Measurements from ENCODE around the gene MLNR.

DNA sequence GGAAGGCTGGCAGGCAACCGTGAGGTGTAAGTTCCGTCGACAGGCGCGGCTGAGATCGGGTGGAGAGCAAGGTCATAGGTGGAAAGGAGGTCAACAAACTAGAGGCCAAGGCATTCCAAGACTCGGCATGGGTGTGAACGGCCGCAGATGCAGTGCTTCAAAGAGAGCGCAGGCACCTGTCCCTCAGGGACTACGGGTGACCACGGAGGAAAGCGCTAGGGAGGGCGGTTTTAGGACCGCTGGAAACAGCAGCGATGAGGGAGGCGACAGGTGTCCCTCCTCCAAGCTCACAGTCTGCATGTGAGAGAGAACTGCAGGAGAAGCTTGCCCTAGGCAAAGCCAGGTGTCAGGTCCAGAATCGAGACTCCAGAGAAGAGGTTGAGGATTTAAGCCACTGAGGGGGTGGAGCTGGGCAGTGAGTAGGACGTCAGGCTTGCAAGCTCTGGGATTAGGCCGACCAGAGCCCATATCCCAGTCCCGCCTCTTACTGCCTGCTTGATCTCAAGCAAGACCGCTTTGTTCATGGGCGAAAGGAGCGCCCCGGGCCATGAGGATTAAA lies 1.6 kb upstream of the MLNR start:
- TF ChIP-seq, protein P1, sequence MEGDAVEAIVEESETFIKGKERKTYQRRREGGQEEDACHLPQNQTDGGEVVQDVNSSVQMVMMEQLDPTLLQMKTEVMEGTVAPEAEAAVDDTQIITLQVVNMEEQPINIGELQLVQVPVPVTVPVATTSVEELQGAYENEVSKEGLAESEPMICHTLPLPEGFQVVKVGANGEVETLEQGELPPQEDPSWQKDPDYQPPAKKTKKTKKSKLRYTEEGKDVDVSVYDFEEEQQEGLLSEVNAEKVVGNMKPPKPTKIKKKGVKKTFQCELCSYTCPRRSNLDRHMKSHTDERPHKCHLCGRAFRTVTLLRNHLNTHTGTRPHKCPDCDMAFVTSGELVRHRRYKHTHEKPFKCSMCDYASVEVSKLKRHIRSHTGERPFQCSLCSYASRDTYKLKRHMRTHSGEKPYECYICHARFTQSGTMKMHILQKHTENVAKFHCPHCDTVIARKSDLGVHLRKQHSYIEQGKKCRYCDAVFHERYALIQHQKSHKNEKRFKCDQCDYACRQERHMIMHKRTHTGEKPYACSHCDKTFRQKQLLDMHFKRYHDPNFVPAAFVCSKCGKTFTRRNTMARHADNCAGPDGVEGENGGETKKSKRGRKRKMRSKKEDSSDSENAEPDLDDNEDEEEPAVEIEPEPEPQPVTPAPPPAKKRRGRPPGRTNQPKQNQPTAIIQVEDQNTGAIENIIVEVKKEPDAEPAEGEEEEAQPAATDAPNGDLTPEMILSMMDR (IDR thresholded peaks at IDR 0.05 in 2 of 3, conservative IDR thresholded peaks at IDR 0.05 in 1 of 3; ENCODE audit: borderline replicate concordance in 1 of 3, insufficient read depth in 1 of 3, low read depth in 2 of 3, low read length in 2 of 3), result no peak
- TF ChIP-seq RAD21 (IDR thresholded peaks at IDR 0.05; ENCODE audit: low read depth), result no peak
